Breast epithelium (tissue), 4 donors: ENCODE data around the gene ECHS1. TPM values are rescaled to one million over a fixed set of nuclear protein-coding genes. Genes with fewer than 3 reads are reported as not detected.

Experiments used
- DNase-seq, 2 donors: peaks; one replicate each; pipeline ENCODE4 v3.0.0-alpha.2; 2019; ENCODE audit warnings: low spot score in 2 of 2
- H3K27ac ChIP-seq, 2 donors: fragments of 200-600 bp; sonication (generic) in 1 of 2; one replicate each; pipeline ENCODE4 v1.5.1; 2016 to 2019; ENCODE audit warnings: mild to moderate bottlenecking in 1 of 2
- H3K27me3 ChIP-seq, 2 donors: fragments of 200-600 bp; sonication (generic) in 1 of 2; one replicate each; pipeline versions ENCODE4 v1.5.1 to v1.6.0; 2017 to 2019; ENCODE audit warnings: control low read depth in 1 of 2, mild to moderate bottlenecking in 1 of 2
- H3K36me3 ChIP-seq: fragments of 200-600 bp; one replicate; pipeline ENCODE4 v1.5.1; 2019
- H3K4me1 ChIP-seq, 2 donors: fragments of 200-600 bp; sonication (generic); one replicate each; pipeline ENCODE4 v1.5.1; 2016 to 2019; ENCODE audit warnings: control low read depth in 1 of 2
- H3K4me3 ChIP-seq, 3 donors: fragments of 200-600 bp; sonication (generic); 1 replicate in 2 of 3; 2 replicates in 1 of 3; pipeline ENCODE4 v1.5.1; 2016 to 2019; ENCODE audit warnings: mild to moderate bottlenecking in 3 of 3, moderate library complexity in 2 of 3
- H3K9me3 ChIP-seq, 2 donors: fragments of 200-600 bp; sonication (generic) in 1 of 2; one replicate each; pipeline ENCODE4 v1.5.1; 2016 to 2019; ENCODE audit warnings: control low read depth in 1 of 2
- POLR2A ChIP-seq: fragments of 450-650 bp; IDR thresholded peaks from one replicate; pipeline ENCODE4 v1.6.1; 2016; ENCODE audit warnings: antibody characterized with exemption, mild to moderate bottlenecking, moderate library complexity
- POLR2AphosphoS5 ChIP-seq, 3 donors: sonication (generic); formaldehyde crosslinking; IDR thresholded peaks; one replicate each; pipeline ENCODE4 v1.6.1; 2017; ENCODE audit warnings: antibody characterized with exemption in 3 of 3
- intact Hi-C: fragments of 100-400 bp; cut with DNase I; formaldehyde crosslinking; loops from one replicate; pipeline ENCODE4 v1.15.1; 2023; ENCODE audit warnings: low total_unique reads
- total RNA-seq, 3 donors: library from RNA; depleted of rRNA; stranded (reverse); fragments of >200 nt; gene quantifications; one replicate each; pipeline ENCODE4 v1.1.0, GENCODE V29; 2016
- TF ChIP-seq, protein P1 (sequence below), 3 donors: fragments of 450-650 bp; IDR thresholded peaks; one replicate each; pipeline ENCODE4 v1.5.1; 2016 to 2017; ENCODE audit warnings: antibody characterized with exemption in 3 of 3, mild to moderate bottlenecking in 3 of 3, moderate library complexity in 3 of 3

The ECHS1 gene
- total RNA-seq, 3 donors from 2014 or later: 71.8 to 165 (median 84.2) TPM

- intact Hi-C loops: no loop called here
- no peaks in the 10 kb centered on the region for H3K36me3 ChIP-seq
- no peaks in the 10 kb centered on the region for H3K9me3 ChIP-seq
- no peak for DNase-seq
- TF ChIP-seq, protein P1, sequence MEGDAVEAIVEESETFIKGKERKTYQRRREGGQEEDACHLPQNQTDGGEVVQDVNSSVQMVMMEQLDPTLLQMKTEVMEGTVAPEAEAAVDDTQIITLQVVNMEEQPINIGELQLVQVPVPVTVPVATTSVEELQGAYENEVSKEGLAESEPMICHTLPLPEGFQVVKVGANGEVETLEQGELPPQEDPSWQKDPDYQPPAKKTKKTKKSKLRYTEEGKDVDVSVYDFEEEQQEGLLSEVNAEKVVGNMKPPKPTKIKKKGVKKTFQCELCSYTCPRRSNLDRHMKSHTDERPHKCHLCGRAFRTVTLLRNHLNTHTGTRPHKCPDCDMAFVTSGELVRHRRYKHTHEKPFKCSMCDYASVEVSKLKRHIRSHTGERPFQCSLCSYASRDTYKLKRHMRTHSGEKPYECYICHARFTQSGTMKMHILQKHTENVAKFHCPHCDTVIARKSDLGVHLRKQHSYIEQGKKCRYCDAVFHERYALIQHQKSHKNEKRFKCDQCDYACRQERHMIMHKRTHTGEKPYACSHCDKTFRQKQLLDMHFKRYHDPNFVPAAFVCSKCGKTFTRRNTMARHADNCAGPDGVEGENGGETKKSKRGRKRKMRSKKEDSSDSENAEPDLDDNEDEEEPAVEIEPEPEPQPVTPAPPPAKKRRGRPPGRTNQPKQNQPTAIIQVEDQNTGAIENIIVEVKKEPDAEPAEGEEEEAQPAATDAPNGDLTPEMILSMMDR (IDR thresholded peaks at IDR 0.05): no peak
- no peak for TF ChIP-seq POLR2A
- no peak for TF ChIP-seq POLR2AphosphoS5 (IDR thresholded peaks at IDR 0.05)
- no peak overlapping the region for H3K4me3 ChIP-seq
- no peaks in the 10 kb centered on the region for H3K27me3 ChIP-seq
- no peak overlapping the region for H3K27ac ChIP-seq
- peaks cover 3 to 8% of the 10 kb centered on the region in 2 donors for H3K4me1 ChIP-seq
Measured at GRCh38 chr10:133391761-133392518, 18.8 kb upstream of the ECHS1 start.

DNA sequence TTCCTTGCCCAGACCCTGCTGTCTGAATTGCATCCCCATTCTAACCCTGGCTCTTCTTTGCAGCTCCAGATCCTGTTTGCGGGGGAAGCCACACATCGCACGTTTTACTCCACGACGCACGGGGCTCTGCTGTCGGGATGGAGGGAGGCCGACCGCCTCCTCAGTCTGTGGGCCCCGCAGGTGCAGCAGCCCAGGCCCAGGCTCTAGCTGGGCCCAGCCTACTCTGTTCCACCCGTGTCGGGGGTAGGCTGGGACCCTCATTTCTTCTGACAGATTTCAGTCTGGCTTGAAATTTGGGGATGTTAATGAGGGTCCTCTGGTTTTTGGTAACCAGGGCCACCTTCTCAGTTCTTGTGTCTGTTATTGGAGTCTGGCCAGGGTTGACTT, 18.1 kb upstream of the ECHS1 start:
- no peaks in the 10 kb centered on the region for H3K9me3 ChIP-seq
- no peak overlapping the region for H3K4me3 ChIP-seq
- H3K27ac ChIP-seq: no peak overlapping the region
- intact Hi-C loops: no loop called here
- TF ChIP-seq POLR2AphosphoS5 (IDR thresholded peaks at IDR 0.05): no peak
- TF ChIP-seq, protein P1 (IDR thresholded peaks at IDR 0.05): no peak
- no peak for TF ChIP-seq POLR2A
- H3K36me3 ChIP-seq: no peaks in the 10 kb centered on the region
- no peak for DNase-seq
- no peaks in the 10 kb centered on the region for H3K27me3 ChIP-seq
- peaks cover 3 to 8% of the 10 kb centered on the region in 2 donors for H3K4me1 ChIP-seq

DNA sequence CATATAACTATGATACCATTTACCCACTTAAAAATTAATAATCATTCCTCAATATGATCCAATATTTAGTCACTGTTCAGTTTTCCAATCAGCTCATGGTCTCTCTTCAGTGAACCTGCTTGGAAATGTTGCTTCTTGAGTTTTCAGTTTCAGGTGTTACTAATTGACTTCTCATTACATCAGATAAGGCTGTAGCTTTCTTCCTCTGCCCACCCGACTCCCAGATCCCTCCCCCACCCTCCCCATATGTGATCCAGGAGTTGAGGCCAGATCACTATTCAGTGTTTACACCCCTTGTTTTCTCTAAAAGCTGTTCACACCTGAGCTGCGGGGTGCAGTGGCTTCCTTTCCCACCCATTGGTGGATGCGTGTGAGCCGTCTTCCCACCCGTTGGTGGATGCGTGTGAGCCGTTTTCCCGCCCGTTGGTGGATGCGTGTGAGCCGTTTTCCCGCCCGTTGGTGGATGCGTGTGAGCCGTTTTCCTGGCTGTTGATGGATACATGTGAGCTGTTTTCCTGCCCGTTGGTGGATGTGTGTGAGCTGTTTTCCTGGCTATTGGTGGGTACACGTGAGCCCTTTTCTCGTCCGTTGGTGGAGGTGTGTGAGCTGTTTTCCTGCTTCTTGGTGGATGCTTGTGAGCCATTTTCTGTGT, 17.6 kb upstream of the ECHS1 start:
- H3K4me3 ChIP-seq: no peak overlapping the region
- TF ChIP-seq POLR2AphosphoS5 (IDR thresholded peaks at IDR 0.05) (no peak), POLR2A (no peak)
- TF ChIP-seq, protein P1 (IDR thresholded peaks at IDR 0.05): no peak
- no peaks in the 10 kb centered on the region for H3K36me3 ChIP-seq
- DNase-seq: no peak
- peaks cover 3 to 8% of the 10 kb centered on the region in 2 donors for H3K4me1 ChIP-seq
- H3K27me3 ChIP-seq: no peaks in the 10 kb centered on the region
- no peaks in the 10 kb centered on the region for H3K9me3 ChIP-seq
- H3K27ac ChIP-seq: no peak overlapping the region
- intact Hi-C loops: loop anchor here (1.0 kb wide), 1 partner anchor 19 kb away; no protein-coding TSS in a partner anchor

GRCh38 chr10:133388973-133389818, 16.0 kb upstream of the ECHS1 start:
- no peak for TF ChIP-seq POLR2A
- no peak for TF ChIP-seq POLR2AphosphoS5 (IDR thresholded peaks at IDR 0.05)
- TF ChIP-seq, protein P1 (IDR thresholded peaks at IDR 0.05): no peak
- no peaks in the 10 kb centered on the region for H3K9me3 ChIP-seq
- intact Hi-C loops: no loop called here
- no peaks in the 10 kb centered on the region for H3K36me3 ChIP-seq
- H3K4me3 ChIP-seq: peak overlapping the region in 1 of 3 donors; percentile 7
- DNase-seq: no peak
- no peak overlapping the region for H3K27ac ChIP-seq
- H3K27me3 ChIP-seq: no peaks in the 10 kb centered on the region
- no peaks in the 10 kb centered on the region for H3K4me1 ChIP-seq
